Caco-2 (cell line): ENCODE measurements around the gene RNF14. TPM values are rescaled to one million over a fixed set of nuclear protein-coding genes. Genes with fewer than 3 reads are reported as not detected.

Experiments
- BruUV-seq: library from RNA; stranded (reverse); fragments of 400-500 nt; replicated peaks from 2 replicates; lab custom pipeline; 2021; lab: Mats Ljungman, UMichigan
- CTCF ChIA-PET: fragments of 300-600 bp; sonication (Branson Sonifier 250); formaldehyde crosslinking; loops from one replicate; lab custom pipeline; 2022; ENCODE audit warnings: antibody characterized with exemption; lab: Charles Lee
- POLR2A ChIA-PET: fragments of 300-600 bp; sonication (Branson Sonifier 250); formaldehyde crosslinking; loops from one replicate; lab custom pipeline; 2022; ENCODE audit warnings: antibody characterized with exemption; lab: Charles Lee
- DNase-seq, 2 experiments: peaks; one replicate each; pipeline versions ENCODE4 v3.0.0 to v3.0.0-alpha.2; 2020 to 2022
- H3K27me3 ChIP-seq: replicated peaks from 2 replicates; pipeline ENCODE4 v1.6.0; 2011; ENCODE audit warnings: low read length; ENCODE audit not compliant: control insufficient read depth, insufficient read depth
- H3K36me3 ChIP-seq: 2 replicates; pipeline ENCODE4 v1.5.1; 2011; ENCODE audit warnings: low read length; ENCODE audit not compliant: control insufficient read depth, insufficient read depth
- H3K4me1 ChIP-seq: fragments of 250-450 bp; sonication (Bioruptor Pico); 2 replicates; pipeline ENCODE4 v1.5.1; 2020; ENCODE audit warnings: mild to moderate bottlenecking
- H3K4me3 ChIP-seq: 2 replicates; pipeline ENCODE4 v1.5.1; 2011; ENCODE audit warnings: low read depth, mild to moderate bottlenecking, control low read depth, low read length
- H3K9me3 ChIP-seq: fragments of 250-450 bp; sonication (Bioruptor Pico); 2 replicates; pipeline ENCODE4 v1.5.1; 2020; ENCODE audit warnings: mild to moderate bottlenecking, moderate library complexity
- H3K27ac Mint-ChIP-seq: one replicate; pipeline ENCODE4 v1.8.0; 2022; ENCODE audit warnings: mixed read lengths; ENCODE audit not compliant: unreplicated experiment
- H3K27me3 Mint-ChIP-seq: one replicate; pipeline ENCODE4 v1.8.0; 2022; ENCODE audit warnings: mixed read lengths; ENCODE audit not compliant: insufficient read depth, unreplicated experiment
- H3K36me3 Mint-ChIP-seq: one replicate; pipeline ENCODE4 v1.8.0; 2022; ENCODE audit warnings: mild to moderate bottlenecking, mixed read lengths; ENCODE audit not compliant: insufficient read depth, unreplicated experiment
- H3K4me1 Mint-ChIP-seq: one replicate; pipeline ENCODE4 v1.8.0; 2022; ENCODE audit warnings: low read depth, mixed read lengths; ENCODE audit not compliant: unreplicated experiment
- H3K4me3 Mint-ChIP-seq: one replicate; pipeline ENCODE4 v1.8.0; 2022; ENCODE audit warnings: mild to moderate bottlenecking, moderate library complexity, mixed read lengths; ENCODE audit not compliant: unreplicated experiment
- H3K9me3 Mint-ChIP-seq: one replicate; pipeline ENCODE4 v1.8.0; 2022; ENCODE audit warnings: mixed read lengths; ENCODE audit not compliant: unreplicated experiment
- CTCF ChIP-seq, 2 experiments: fragments of 200-600 bp in 1 of 2; IDR thresholded peaks; 1 replicate in 1 of 2; 2 replicates in 1 of 2; pipeline versions ENCODE4 v1.5.1 to v1.8.0; 2011 to 2022; ENCODE audit warnings: antibody characterized with exemption in 1 of 2, control low read depth in 1 of 2, inconsistent platforms in 1 of 2, low read depth in 1 of 2, low read length in 1 of 2, mild to moderate bottlenecking in 1 of 2, moderate library complexity in 1 of 2; ENCODE audit not compliant: insufficient read depth in 1 of 2, severe bottlenecking in 1 of 2, unreplicated experiment in 1 of 2
- intact Hi-C: fragments of 100-400 bp; cut with micrococcal nuclease; formaldehyde crosslinking; loops from one replicate; pipeline ENCODE4 v1.10.0; 2022; ENCODE audit not compliant: unreplicated experiment
- total RNA-seq: library from RNA; stranded (reverse); gene quantifications from 2 replicates; pipeline ENCODE4 v1.2.3, GENCODE V29; 2022

Gene RNF14
- total RNA-seq, 1 experiment from 2014 or later = 38.7 TPM

DNA sequence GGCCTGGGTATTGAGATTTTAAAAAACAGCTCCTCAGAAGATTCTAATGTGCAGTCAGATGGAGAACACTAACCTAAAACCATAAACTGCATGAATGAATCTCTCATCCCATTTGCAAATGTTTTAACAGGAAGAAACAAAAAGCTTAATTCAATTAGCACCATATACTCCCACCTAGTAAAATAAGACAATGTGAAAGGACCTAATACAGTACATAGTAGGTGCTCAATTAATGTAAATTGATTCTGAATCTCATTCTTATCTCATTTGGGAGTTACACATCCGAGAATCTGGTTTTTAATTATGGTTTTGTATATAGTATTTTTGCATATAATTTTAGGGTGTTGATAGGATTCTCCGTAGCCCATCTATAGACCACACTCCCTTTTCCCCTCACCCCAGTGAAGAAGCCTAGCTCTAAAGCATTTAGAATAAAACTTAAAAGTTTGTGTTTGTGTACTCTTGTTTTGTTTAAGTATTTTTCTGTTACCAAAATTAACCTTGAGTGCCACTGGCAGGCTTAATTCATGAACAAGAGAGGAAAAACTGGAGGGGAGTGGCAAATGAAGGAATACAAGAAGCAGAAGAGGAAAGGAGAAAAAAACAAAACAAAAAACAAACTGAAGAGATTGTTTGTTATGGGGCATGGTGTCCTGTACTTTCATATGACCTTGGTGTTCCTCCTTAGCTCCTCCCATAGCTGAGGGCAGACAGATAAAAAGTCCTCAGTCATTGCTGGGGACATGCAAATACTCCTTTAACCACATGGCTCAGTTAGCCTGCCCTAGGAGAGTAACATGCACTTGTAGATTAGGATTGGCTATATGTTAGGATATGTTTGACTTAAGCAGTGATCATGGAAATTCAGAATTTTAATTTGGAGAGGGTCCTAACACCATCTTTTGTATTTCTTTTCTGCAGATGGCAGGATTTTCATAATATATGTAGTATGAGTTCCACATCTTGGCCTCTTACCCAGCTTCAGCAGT, 1.2 kb downstream of the RNF14 start:
- H3K9me3 Mint-ChIP-seq = no peaks in the 10 kb centered on the region
- peak in 1 of 2 experiments; percentile 18 for DNase-seq
- H3K27me3 Mint-ChIP-seq = no peaks in the 10 kb centered on the region
- no peak for TF ChIP-seq CTCF (IDR thresholded peaks at IDR 0.05; ENCODE audit: insufficient read depth in 1 of 2, low read depth in 1 of 2, low read length in 1 of 2, severe bottlenecking in 1 of 2, unreplicated experiment in 1 of 2)
- H3K36me3 Mint-ChIP-seq = peaks cover 42% of the 10 kb centered on the region
- Histone ChIP-seq H3K4me3 (peak overlapping the region; percentile 84), H3K4me1 (peaks cover 23% of the 10 kb centered on the region), H3K36me3 (no peaks in the 10 kb centered on the region), H3K27me3 (no peaks in the 10 kb centered on the region), H3K9me3 (no peaks in the 10 kb centered on the region)
- peak overlapping the region; percentile 88 for H3K27ac Mint-ChIP-seq
- intact Hi-C loops = loop anchor here (2.0 kb wide), 2 partner anchors 45 kb away; no protein-coding TSS in a partner anchor
- CTCF ChIA-PET = interaction anchor here (0.8 to 3.1 kb wide), 10 partner anchors 10 to 278 kb away, joined by 3 to 49 read pairs (median 4); partner anchors contain the start of genes DELE1 and GNPDA1
- POLR2A ChIA-PET = interaction anchor here (0.6 to 1.4 kb wide), 5 partner anchors 46 to 196 kb away, joined by 3 to 12 read pairs (median 4); partner anchors contain the start of gene DELE1
- H3K4me1 Mint-ChIP-seq = peaks cover 6% of the 10 kb centered on the region
- no TSS peak for BruUV-seq
- peak overlapping the region; percentile 82 for H3K4me3 Mint-ChIP-seq

DNA sequence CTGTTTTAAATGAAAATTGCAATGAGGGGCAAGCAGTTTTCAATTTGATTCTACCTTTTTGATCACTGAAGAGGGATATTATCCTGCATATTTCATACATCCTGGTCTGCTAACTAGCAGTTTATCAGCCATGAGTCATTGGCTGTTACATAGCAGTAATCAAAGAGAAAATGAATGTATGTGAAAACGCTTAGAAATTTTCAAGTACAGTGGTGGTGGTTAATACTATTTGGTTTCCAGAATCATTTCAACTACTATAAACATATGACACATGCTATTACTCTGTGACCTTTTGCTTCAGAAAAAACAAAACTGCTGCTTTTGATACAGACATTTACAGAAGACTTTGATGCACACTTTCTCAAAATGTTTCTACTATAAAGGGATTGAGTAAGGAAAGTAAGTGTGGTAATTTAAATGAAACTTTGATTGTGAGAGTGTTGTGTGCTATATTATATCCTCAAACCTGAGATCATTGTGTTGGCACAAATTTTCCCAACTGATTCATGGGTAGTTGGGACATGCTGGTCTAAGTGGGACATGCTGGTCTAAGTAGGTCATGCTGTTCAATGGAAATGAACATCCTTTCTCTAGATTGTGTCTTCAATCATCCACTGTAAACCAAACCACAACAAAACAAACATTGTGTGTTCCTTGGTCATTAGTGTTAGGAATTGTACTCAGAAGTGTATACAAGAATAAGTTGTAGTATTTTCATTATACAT, 5.1 kb downstream of the RNF14 start:
- H3K27ac Mint-ChIP-seq = no peak overlapping the region
- no peaks in the 10 kb centered on the region for H3K9me3 Mint-ChIP-seq
- Histone ChIP-seq H3K9me3 (no peaks in the 10 kb centered on the region), H3K4me3 (no peak overlapping the region), H3K4me1 (peaks cover 12% of the 10 kb centered on the region), H3K27me3 (no peaks in the 10 kb centered on the region), H3K36me3 (no peaks in the 10 kb centered on the region)
- no peaks in the 10 kb centered on the region for H3K4me1 Mint-ChIP-seq
- H3K4me3 Mint-ChIP-seq = no peak overlapping the region
- DNase-seq = no peak
- POLR2A ChIA-PET = no interaction called here
- no peaks in the 10 kb centered on the region for H3K27me3 Mint-ChIP-seq
- no TSS peak for BruUV-seq
- no peak for TF ChIP-seq CTCF (IDR thresholded peaks at IDR 0.05; ENCODE audit: insufficient read depth in 1 of 2, low read depth in 1 of 2, low read length in 1 of 2, severe bottlenecking in 1 of 2, unreplicated experiment in 1 of 2)
- intact Hi-C loops = no loop called here
- CTCF ChIA-PET = no interaction called here
- H3K36me3 Mint-ChIP-seq = peaks cover 44% of the 10 kb centered on the region

DNA sequence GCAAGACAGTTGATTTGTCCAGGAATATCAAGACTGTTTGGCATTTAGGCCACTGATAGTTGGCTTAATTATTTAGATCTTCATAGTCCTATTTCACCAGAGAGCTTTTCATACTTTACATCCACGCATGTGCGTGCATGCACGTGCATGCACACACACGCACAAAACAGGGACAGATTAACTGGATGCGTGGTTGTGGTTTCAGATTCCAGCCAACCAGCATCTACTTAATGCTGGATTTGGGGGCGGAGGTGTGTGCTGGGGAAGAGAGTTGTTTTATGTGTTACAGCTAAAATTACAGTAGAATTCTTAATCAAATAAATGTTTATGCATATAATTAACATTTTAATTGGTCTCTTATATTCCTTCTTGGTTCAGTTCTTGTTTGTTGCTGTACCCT, 7.3 kb downstream of the RNF14 start:
- DNase-seq = no peak
- no peaks in the 10 kb centered on the region for H3K4me1 Mint-ChIP-seq
- no peaks in the 10 kb centered on the region for H3K27me3 ChIP-seq
- ChIA-PET POLR2A (interaction anchor here (0.6 kb wide), 1 partner anchor 295 kb away, joined by 4 read pairs; no protein-coding TSS in a partner anchor), CTCF (interaction anchor here (0.6 kb wide), 2 partner anchors 364 to 1169 kb away, joined by 3 to 5 read pairs; no protein-coding TSS in a partner anchor)
- H3K4me3 Mint-ChIP-seq = no peak overlapping the region
- no peak for TF ChIP-seq CTCF (IDR thresholded peaks at IDR 0.05; ENCODE audit: insufficient read depth in 1 of 2, low read depth in 1 of 2, low read length in 1 of 2, severe bottlenecking in 1 of 2, unreplicated experiment in 1 of 2)
- H3K4me1 ChIP-seq = no peaks in the 10 kb centered on the region
- no TSS peak for BruUV-seq
- H3K4me3 ChIP-seq = no peak overlapping the region
- H3K36me3 Mint-ChIP-seq = peaks cover 51% of the 10 kb centered on the region
- H3K9me3 ChIP-seq = no peaks in the 10 kb centered on the region
- H3K9me3 Mint-ChIP-seq = no peaks in the 10 kb centered on the region
- intact Hi-C loops = no loop called here
- no peak overlapping the region for H3K27ac Mint-ChIP-seq
- H3K27me3 Mint-ChIP-seq = no peaks in the 10 kb centered on the region
- no peaks in the 10 kb centered on the region; the same call in 1 of the 2 replicates for H3K36me3 ChIP-seq
